ENCODE results near the gene TMEM259. TPM values are rescaled to one million over a fixed set of nuclear protein-coding genes. Genes with fewer than 3 reads are reported as not detected.

TMEM259 gene
- total RNA-seq = 49.5 and 65.1 TPM in 2 replicates

GRCh38 chr19:1020868-1021425 is at the start of gene TMEM259:
Gene TMEM259, minus strand, starts transcription at chr19:1021123. Its CDS starts 127 bp downstream, at chr19:1020996.
- DNase-seq (ENCODE audit: low read depth, low spot score) = peak; percentile 87

- no peak for DNase-seq (ENCODE audit: low read depth, low spot score)
These were observed 49.6 kb upstream of the TMEM259 start for GRCh38 chr19:1070576-1070930.

GRCh38 chr19:1069009-1069779 is 48.3 kb upstream of the TMEM259 start:
- DNase-seq (ENCODE audit: low read depth, low spot score) = no peak

GRCh38 chr19:1068009-1069001 is 47.4 kb upstream of the TMEM259 start:
- no peak for DNase-seq (ENCODE audit: low read depth, low spot score)

- no peak for DNase-seq (ENCODE audit: low read depth, low spot score)
These were observed 46.5 kb upstream of the TMEM259 start for GRCh38 chr19:1067341-1067957.

- no peak for DNase-seq (ENCODE audit: low read depth, low spot score)
These were observed 45.9 kb upstream of the TMEM259 start, which contains the start of gene ARHGAP45 for GRCh38 chr19:1066748-1067340. Gene ARHGAP45, plus strand, starts transcription at chr19:1067167. Its CDS starts 239 bp downstream, at chr19:1067406.

GRCh38 chr19:1066251-1066747 is 45.4 kb upstream of the TMEM259 start:
- no peak for DNase-seq (ENCODE audit: low read depth, low spot score)

GRCh38 chr19:1065606-1066109 is 44.7 kb upstream of the TMEM259 start:
- DNase-seq (ENCODE audit: low read depth, low spot score) = no peak

GRCh38 chr19:1064661-1065605 is 44.0 kb upstream of the TMEM259 start:
- DNase-seq (ENCODE audit: low read depth, low spot score) = no peak

- DNase-seq (ENCODE audit: low read depth, low spot score) = no peak
These were observed 43.2 kb upstream of the TMEM259 start for GRCh38 chr19:1063909-1064660.

GRCh38 chr19:1063030-1063908 is 42.3 kb upstream of the TMEM259 start:
- no peak for DNase-seq (ENCODE audit: low read depth, low spot score)

GRCh38 chr19:1062387-1063029 is 41.6 kb upstream of the TMEM259 start:
- no peak for DNase-seq (ENCODE audit: low read depth, low spot score)

- DNase-seq (ENCODE audit: low read depth, low spot score) = no peak
These were observed 41.1 kb upstream of the TMEM259 start for GRCh38 chr19:1061987-1062386.

GRCh38 chr19:1060689-1061088 is 39.8 kb upstream of the TMEM259 start:
- DNase-seq (ENCODE audit: low read depth, low spot score) = no peak

GRCh38 chr19:1058112-1058511 is 37.2 kb upstream of the TMEM259 start:
- DNase-seq (ENCODE audit: low read depth, low spot score) = no peak

GRCh38 chr19:1057176-1057855 is 36.4 kb upstream of the TMEM259 start:
- no peak for DNase-seq (ENCODE audit: low read depth, low spot score)

Data from pulmonary artery endothelial cell (primary cell).